HG02938 (cell line): ENCODE data around the gene PDLIM7.
A peak's percentile ranks its signal among the peaks of the same experiment; 100 is the strongest.

Experiments used
- ATAC-seq: cut with Tn5 transposase; IDR thresholded peaks from one replicate; pipeline ENCODE4 v1.9.1; 2021; ENCODE audit warnings: mild to moderate bottlenecking, moderate library complexity; ENCODE audit not compliant: unreplicated experiment

Gene PDLIM7

DNA sequence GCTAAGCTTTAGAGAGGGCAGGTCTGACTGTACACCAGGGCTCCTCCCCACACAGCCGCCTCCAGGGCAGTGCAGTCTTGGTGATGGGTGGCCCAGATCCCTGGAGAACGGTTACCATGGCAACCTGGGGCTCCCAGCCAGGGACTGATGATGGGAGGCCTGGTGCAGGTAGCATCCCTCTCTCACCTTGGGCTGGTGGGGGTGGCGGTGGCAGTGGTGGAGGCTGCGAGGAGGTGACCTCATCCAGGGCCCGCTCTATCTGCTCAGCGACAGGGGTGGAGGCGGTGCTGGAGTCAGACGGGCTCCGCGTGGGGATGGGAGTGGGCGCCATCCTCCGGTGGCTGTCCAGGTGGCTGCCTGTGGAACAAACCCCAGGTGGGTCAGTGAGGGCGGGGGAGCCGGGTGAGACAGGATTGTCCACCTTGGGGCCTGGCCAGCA, 38.5 kb downstream of the PDLIM7 start:
- ATAC-seq: no peak

DNA sequence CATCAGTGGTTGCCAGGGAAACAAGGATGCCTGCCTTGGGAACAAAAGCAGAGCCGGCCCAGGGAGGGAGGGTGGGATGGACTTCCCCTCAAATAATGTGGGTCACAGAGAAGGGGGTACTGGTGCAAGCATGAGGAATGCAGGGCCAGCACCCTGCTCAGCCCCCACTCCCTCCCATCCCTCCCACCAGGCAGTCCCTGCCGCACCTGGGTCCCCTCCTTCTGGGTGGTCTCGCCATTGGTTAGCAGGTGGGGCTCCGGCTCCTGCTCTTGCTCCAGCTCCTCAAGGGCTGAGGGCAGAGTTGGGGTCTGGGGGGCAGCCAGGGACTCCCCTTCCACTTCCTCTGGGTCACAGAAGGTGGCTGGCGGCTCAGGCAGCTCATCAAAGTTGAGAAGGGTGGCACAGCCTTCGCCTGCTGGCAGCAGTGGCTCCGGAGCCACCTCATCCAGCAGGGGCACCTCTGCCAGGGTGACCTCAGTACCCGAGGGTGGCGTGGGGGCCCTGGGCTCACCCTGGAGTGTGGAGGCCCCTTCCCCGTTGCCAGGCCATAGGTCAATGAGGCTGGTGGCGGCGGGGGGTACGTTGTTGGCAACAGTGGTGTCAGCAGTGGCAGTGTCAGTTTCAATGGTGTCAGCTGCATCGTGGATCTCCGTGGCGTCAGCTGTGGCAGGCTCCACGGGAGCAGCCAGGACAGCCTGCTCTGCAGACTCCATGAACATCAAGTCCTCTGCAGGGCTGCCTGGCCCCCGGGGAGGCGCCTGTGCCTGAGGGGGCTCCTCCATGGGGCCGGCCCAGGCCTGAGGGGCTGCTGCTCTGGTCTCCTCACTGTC, 39.3 kb downstream of the PDLIM7 start:
- no peak for ATAC-seq

DNA sequence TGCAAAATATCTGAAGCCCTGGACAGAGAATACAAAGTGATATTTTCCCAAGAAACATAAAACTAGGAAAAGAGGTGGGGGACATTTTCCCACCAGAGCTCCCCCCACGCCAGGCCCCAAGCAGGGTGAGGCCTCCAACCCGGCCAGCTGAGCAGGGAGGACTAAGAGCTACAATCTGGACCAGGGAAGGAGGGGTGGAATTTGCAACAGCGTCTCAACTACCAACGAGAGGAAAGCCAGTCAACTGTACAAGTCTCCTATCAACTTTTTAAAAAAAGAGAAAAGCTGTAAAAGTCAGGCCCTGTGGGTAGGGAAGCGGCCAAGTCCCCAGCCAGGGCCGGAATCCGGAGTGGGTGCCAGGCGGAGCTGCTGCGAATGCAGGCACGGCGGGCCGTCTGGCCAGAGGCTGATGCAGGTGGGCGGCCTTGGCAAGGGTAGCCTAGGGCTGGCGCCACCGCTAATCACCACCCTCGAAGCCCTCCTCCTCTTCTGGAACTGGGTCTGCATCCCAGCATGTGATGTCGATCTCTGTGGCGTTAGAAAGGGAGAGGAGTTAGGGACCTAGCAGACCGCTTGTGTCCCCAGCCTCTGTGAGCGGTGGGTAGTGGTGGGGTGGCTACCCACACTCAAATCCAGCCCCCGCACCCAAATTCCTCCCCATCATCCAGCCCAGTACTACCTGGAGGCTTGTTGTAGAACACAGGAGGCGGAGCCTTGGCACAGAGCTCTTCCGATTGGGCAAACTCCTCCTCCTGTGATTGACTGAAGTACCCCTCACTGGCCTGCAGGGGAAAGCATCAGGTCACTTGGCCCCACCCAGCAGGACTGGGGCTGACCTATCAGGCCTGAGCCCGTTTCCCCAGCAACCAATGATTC, 40.2 kb downstream of the PDLIM7 start:
- peak; percentile 44 for ATAC-seq

DNA sequence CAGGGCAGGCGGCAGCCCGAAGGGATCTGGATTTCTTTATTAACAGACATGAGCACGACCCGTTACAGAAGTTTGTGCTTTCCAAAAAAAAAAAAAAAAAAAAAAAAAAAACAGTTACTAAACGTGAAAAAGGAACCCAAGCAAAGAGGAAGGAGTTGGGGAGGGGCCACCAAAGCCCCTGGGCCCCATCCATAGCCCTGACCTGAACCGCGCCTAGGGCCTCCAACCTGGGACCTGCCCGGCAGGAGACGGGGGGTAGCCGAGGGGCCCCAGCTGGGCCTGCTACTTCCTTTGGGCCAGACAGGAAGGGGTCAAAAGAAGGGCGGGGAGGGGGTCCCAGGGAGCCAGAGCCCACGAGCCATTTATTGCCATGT, 40.8 kb downstream of the PDLIM7 start:
- no peak for ATAC-seq

DNA sequence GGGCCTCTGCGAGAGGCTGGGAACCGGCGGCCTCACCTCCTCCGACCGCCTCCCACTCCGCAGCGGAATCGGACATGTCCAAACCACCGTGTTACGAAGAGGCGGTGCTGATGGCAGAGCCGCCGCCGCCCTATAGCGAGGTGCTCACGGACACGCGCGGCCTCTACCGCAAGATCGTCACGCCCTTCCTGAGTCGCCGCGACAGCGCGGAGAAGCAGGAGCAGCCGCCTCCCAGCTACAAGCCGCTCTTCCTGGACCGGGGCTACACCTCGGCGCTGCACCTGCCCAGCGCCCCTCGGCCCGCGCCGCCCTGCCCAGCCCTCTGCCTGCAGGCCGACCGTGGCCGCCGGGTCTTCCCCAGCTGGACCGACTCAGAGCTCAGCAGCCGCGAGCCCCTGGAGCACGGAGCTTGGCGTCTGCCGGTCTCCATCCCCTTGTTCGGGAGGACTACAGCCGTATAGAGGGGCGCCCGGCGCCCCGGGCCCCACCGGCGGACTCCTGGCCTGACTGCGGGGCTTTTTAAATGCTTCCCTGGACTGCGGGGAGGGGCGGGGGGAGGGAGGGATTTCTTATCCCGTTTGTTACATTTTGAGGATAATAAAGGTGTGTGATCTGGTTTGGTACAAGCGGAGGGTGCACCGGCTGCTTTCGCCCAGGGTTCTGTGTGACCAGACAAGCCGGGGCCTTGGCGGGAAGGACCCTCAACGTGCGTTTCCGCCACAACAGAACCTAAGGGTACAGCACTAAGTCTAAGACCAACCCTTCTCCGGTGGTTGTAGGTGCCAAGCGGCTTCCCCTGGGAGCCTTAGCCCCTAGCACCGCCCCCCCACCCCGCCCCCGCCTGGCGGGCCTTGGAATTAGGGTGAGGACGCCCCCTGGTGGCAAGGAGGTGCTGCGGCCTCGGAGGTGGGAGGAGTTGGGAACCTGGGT, 41.5 kb downstream of the PDLIM7 start:
- ATAC-seq: peak; percentile 10

DNA sequence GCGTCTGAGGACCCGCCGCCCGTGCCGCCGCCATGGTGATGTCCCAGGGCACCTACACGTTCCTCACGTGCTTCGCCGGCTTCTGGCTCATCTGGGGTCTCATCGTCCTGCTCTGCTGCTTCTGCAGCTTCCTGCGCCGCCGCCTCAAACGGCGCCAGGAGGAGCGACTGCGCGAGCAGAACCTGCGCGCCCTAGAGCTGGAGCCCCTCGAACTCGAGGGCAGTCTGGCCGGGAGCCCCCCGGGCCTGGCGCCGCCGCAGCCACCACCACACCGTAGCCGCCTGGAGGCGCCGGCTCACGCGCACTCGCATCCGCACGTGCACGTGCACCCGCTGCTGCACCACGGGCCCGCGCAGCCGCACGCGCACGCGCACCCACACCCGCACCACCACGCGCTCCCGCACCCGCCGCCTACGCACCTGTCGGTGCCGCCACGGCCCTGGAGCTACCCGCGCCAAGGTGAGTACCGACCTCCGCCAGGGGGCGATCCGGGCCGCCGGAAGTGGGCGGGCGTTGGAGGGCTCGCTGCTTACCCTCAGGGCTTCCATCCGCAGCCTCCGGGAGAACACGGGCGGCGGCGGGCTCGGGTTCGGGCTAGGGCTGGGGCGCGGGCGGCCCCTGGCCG, 42.3 kb downstream of the PDLIM7 start:
- ATAC-seq: peak; percentile 29

DNA sequence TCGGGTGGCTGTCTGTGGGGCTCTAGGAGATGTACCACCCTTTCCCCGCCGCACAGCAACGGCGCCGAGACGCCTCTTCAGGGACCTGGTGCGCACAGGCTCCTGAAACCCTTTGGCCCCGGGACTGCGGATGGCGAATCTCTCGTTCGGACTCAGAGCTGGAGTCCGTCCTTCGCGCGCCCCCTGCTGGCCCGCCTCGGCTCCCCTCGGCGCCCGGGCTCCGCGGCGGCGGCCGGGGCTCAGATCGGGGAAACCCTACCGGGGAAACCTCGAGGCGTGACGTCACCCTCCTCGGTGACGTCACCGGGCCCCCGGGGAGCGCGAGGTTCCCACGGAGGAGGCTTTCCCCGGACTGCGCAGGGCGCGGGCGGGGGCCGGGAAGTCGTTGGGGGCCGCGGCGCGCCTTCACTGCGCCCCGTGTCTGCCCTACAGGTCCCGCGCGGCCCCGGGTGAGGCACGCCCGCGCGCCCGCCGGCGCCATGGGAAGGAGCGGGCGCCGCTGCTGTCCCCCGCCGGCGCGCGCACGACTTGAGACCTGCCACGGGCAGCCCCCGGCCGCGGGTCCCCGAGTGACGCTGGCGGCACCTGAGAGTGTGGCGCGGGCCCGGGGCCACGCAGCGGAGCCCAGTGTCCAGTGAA, 42.9 kb downstream of the PDLIM7 start:
- peak; percentile 41 for ATAC-seq

DNA sequence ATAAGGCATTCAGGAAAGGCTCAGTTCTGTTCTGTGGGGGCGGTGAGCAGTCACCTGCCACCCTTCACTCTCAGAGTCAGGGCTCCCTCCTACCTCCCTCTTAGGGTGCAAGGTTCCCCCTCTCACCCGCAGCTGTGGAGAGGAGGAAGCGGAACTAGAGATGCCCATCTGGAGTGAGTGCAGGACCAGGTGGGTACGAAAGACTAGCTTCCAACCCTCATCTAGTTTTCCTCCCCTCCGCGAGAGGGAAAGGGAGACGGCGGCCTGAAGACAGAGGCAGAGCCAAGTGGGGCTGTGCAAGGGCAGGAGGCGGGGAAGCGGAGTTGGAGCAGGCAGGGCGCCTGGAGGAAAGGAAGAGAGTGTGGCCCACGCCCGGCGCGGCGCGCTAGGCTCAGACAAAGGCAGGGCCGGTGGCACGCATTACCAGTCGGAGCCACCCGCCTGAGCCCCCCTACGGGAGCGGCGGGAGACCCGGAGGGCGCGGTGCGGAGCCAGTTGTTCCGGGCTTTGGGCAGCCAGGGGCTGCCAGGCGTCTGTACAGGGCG, 43.5 kb downstream of the PDLIM7 start:
- ATAC-seq: peak; percentile 2

DNA sequence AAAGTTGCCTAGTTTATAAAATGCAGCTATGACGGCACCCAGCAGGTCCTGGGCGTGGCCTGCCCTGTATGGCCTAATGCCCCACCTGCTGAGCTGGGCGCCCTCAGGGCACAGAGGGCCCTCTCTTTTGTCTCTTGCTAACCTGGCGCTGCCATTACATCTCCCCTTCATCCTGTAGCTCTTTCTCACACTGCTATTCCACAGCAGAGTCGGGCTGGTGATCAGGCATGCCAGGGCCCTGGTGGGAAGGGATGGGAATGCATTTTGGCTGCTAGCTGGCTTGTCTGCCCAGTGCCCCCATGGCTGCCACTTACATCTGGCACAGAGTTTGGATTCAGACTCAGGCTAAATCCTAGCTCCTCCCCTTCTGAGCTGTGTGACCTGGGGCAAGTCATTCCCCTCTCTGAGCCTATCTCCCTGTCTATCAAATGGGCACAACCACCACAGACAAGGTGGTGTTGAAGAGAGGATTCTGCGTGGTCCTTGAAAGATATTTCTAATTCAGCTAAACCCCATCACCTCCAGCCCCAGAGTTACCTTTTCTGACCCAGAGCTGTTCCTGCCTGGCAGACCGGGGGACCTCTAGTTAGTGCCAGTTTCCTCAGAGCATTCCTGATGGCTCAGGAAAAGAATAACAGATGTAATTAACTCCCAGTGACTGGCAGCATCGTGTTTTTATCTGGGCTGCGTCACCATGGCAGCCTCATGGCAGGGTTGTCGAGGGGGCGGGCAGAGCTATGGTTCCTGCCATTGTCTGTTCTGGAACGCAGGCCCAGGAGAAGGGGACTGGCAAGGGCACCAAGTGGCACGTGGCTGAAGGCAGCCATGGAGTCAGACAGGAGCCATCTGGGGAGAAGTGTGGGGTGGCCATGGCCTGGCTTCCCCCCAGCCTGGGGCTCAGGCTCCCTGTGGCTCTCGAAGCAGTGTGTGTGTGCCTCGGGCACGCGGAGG, 44.4 kb downstream of the PDLIM7 start:
- no peak for ATAC-seq

DNA sequence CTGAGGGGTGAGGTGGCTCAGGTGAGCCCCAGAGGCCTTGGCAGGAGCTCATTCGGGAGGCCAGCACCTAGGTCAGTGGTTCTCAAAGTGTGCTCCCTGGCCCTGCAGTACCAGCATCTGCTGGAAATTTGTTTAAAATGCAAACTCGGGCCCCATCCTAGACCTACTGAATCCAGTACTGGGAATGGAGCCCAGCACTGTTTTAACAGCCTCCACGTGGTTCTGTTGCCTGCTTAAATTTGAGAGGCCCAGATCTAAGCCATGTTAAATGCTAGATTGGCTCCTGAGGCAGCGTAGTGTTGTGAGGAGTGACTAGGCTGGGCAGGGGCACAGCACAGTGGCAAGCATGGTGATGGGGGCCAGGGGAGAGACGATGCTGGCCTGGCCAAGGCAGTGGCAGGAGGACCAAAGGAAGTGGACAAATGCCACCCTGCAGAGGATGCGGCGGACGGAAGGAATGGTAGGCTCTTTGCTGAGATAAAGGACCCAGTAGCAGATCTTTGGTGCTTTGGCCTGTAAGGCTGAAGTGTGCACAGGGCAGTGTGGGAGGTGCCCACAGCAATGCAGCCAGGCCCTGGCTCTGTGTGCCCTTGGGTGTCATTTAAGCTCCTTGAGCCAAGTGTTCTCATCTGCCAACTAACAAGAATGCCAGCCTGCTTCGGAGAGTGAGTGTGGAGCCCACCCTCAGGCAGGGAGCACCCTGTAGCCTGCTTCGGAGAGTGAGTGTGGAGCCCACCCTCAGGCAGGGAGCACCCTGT, 46.6 kb downstream of the PDLIM7 start:
- no peak for ATAC-seq

DNA sequence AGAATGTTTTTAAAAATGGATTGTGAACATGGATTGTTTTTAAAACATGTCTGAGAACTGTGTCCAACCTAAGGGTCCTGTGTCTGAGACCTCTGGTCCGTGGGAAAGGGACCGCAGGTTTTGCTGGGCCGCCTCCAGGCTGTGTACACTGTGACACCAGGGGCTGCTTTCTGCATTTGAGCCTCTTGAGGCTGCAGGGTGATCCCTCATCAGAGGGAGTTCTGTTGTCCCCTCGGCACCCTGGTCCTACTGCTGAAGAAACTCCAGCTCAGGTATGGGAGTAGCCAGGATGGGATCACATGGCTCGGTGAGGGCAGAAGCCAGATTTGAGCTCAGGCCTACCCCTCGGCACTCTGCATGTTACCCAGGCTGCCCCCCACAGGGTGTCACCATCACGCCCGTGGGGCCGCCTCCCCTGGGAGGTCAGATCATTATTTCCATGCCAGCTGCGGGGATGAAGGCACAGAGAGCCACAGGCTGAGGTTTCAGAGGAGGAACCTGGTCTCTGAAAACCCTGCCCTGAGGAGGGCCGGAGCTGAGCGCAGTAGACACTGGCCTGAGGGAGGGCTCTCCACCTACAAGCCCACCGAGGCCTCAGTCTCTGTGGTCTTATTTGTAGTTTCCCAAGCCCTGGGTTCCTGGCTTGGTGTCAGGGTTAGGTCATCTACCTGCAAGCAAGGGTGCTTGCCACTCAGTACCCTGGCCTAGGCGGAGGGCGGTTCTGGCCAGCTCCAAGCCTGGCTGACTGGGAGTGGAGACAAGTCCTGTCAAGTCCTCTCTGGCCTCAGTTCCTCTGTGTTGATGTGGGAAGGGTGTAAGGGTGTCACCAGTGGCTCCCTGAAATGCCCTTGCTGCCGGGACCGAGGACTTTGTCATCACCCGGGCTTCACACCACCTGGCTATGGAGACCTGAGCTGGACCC, 48.0 kb downstream of the PDLIM7 start:
- no peak for ATAC-seq

DNA sequence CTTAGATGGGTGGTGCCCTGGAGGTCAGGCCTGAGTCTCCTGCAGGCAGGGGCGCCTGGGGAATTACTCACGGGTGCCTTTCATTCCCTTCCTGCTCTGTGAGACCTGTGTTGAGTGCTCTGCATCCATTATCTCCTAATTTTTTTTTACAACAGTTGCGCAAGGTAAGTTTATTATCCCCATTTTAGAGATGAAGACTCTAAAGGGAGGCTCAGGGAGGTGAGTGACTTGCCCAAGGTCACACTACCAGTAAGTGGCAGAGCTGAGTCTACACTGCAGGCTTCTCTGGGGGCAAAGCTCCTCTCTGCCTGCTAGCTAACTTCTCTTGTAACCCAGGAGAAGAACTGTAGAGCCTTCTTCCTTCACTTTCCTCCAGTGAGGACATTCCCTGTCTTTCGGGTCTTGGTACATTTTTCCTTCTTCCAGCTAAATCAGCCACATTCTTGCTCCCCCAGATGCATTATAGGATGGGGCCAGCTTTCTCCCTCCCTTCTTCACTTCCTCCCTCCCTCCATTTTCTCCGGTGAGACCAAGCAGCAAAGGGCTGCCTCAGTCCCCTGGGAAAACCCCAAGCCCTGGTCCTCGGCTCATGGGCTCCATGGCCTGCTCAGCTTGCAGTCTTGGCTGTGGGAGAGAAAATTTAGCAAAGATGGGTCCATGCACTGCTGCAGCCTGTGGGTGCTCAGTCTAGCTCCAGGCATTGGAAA, 49.0 kb downstream of the PDLIM7 start:
- no peak for ATAC-seq

DNA sequence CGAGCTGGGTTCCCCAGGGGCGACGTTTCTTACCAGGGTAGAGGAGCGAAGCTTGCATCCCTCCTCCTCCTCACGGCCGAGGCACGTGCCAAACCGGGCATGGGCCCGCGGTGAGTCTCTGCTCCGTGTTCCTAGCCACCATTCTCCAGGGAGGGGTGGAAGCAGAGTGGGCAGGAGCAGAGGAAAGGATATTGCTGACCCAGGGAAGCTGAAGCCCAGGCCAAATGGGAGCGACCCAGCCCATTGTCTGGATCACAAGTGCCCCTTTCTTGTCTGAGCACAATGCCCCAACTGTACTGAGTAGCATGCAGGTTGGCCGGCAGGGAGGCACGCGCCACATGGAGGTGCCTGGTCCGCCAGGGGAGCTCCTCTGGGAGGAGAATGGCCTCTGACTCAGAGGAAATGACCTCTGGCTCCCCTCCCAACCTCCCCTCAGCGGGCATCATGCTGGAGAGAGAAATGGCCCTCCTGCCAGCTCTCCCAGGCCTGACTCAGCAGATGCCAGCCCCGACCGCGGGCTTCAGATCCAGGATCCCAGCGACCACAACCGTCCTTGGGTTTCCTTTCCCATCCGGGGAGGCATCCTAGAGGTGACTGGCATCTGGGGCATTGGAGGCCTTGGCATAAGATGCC, 49.7 kb downstream of the PDLIM7 start:
- ATAC-seq: no peak

DNA sequence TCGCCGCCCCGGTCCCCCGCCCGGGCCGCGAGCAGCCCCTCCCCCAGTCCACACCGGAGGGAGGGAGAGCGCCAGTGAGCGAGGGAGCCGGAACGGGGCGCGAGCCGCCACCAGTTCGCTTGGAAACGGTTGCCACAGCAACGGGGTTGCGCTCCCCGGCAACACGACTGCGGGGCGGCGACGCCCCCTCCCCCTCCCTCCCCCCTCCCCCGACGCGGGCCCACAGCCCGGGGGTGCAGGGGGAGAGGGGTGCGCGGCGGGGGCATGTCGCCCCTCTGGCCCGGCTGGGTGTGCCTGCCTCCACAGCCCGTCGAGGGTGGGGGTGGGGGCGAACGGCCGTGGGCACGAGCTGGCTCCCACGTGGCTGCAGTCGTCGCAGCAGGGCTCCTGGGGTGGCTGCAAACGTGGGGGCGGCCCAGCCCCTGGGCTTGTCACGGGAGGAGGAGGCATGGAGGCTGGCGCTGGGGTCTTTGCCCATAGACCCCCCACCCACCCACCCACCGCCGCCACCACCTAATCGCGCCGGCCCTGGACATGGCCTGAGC, 50.3 kb downstream of the PDLIM7 start:
- peak; percentile 40 for ATAC-seq
